ENCODE results near the gene LRCH1. TPM values are rescaled to one million over a fixed set of nuclear protein-coding genes. Genes with fewer than 3 reads are reported as not detected.
"Not testable (repeated sequence)": the region's sequence is repeated elsewhere in the genome, so short reads cannot be mapped to it uniquely, and the experiment has no call there.

LRCH1 gene
- total and polyA plus RNA-seq, 8 donors = 16.1 to 30.5 (median 26.8) TPM

- Histone ChIP-seq H3K36me3 (no peaks in the 10 kb centered on the region), H3K27ac (no peak overlapping the region), H3K27me3 (no peaks in the 10 kb centered on the region), H3K9me3 (no peaks in the 10 kb centered on the region), H3K4me3 (no peak overlapping the region), H3K4me1 (peaks cover 7 to 26% of the 10 kb centered on the region in 2 donors)
- TF ChIP-seq CTCF (IDR thresholded peaks at IDR 0.05) = no peak
- DNase-seq (no peak), ATAC-seq (no peak)
- intact Hi-C loops (cut with DNase I) = no loop called here
Measured at GRCh38 chr13:46761866-46762265, 208.9 kb downstream of the LRCH1 start.

DNA sequence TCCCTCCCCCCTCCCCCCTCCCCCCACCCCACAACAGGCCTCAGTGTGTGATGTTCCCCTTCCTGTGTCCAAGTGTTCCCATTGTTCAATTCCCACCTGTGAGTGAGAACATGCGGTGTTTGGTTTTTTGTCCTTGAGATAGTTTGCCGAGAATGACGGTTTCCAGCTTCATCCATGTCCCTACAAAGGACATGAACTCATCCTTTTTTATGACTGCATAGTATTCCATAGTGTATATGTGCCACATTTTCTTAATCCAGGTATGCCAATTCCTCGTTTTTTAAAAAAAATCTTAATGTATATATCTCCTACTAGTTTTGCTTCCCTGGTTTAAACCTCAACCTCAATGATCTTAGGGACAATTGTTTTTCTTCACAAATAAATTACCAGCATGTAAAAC, 217.0 kb downstream of the LRCH1 start:
- peaks cover 0 to 49% of the 10 kb centered on the region in 2 donors for H3K36me3 ChIP-seq
- H3K9me3 ChIP-seq; H3K27me3 ChIP-seq; H3K27ac ChIP-seq; ATAC-seq; intact Hi-C loops (cut with DNase I); DNase-seq; H3K4me3 ChIP-seq; H3K4me1 ChIP-seq: not testable (repeated sequence)

GRCh38 chr13:46771693-46772092, 218.7 kb downstream of the LRCH1 start:
- DNase-seq = no peak
- no peak for TF ChIP-seq CTCF (IDR thresholded peaks at IDR 0.05)
- no peaks in the 10 kb centered on the region for H3K4me1 ChIP-seq
- no peaks in the 10 kb centered on the region for H3K27me3 ChIP-seq
- no peak overlapping the region for H3K4me3 ChIP-seq
- H3K27ac ChIP-seq = no peak overlapping the region
- ATAC-seq = no peak
- peaks cover 0 to 67% of the 10 kb centered on the region in 2 donors for H3K36me3 ChIP-seq
- H3K9me3 ChIP-seq = no peaks in the 10 kb centered on the region
- intact Hi-C loops (cut with DNase I) = no loop called here

DNA sequence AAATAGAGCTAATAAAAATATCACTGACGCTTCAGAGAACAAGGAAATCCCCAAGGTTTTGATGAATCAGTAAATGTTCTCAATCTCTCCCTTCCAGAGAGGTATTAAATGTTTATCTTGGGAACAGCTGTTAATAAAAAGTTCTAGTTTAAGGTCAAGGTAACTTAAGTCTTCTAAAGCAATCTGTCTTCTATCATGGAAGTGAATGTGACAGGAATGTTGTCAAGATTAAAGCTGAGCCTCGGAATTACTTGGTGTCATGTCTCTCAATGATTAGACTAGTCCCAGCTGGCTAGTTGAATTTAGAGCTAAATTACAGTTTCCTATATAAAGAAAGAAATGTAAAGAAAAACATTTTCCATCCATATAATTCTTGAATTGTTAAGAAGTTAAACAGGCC, 220.6 kb downstream of the LRCH1 start:
- Histone ChIP-seq H3K36me3 (peaks cover 0 to 82% of the 10 kb centered on the region in 2 donors), H3K9me3 (no peaks in the 10 kb centered on the region), H3K27ac (no peak overlapping the region), H3K4me3 (no peak overlapping the region), H3K4me1 (no peaks in the 10 kb centered on the region), H3K27me3 (no peaks in the 10 kb centered on the region)
- ATAC-seq = no peak
- no peak for DNase-seq
- intact Hi-C loops (cut with DNase I) = no loop called here
- no peak for TF ChIP-seq CTCF (IDR thresholded peaks at IDR 0.05)

GRCh38 chr13:46775385-46776107, 222.6 kb downstream of the LRCH1 start:
- DNase-seq = no peak
- intact Hi-C loops (cut with DNase I) = no loop called here
- no peaks in the 10 kb centered on the region for H3K9me3 ChIP-seq
- no peaks in the 10 kb centered on the region for H3K4me1 ChIP-seq
- peaks cover 0 to 93% of the 10 kb centered on the region in 2 donors for H3K36me3 ChIP-seq
- TF ChIP-seq CTCF (IDR thresholded peaks at IDR 0.05) = no peak
- H3K27ac ChIP-seq = no peak overlapping the region
- ATAC-seq = no peak
- H3K27me3 ChIP-seq = no peaks in the 10 kb centered on the region
- H3K4me3 ChIP-seq = no peak overlapping the region

- Histone ChIP-seq H3K4me1 (no peaks in the 10 kb centered on the region), H3K9me3 (no peaks in the 10 kb centered on the region), H3K27ac (no peak overlapping the region), H3K27me3 (no peaks in the 10 kb centered on the region), H3K36me3 (peaks cover 0 to 93% of the 10 kb centered on the region in 2 donors), H3K4me3 (no peak overlapping the region)
- intact Hi-C loops (cut with DNase I) = no loop called here
- no peak for TF ChIP-seq CTCF (IDR thresholded peaks at IDR 0.05)
- no peak for DNase-seq
- no peak for ATAC-seq
Measured at GRCh38 chr13:46778095-46778494, 225.1 kb downstream of the LRCH1 start.

Data from left lung (tissue), 10 donors.